ENCODE measurements around the gene GREB1.

The GREB1 gene

GRCh38 chr2:11657195-11657594 lies 123.3 kb downstream of the GREB1 start:
- no peaks in the 10 kb centered on the region for H3K27me3 ChIP-seq (ENCODE audit: insufficient read depth, low read length)
- H2AFZ ChIP-seq (ENCODE audit: low read length) = no peak overlapping the region
- no peak overlapping the region for H3K4me2 ChIP-seq (ENCODE audit: low read length)
- H3K79me2 ChIP-seq (ENCODE audit: insufficient read depth, low read length) = no peaks in the 10 kb centered on the region
- H3K27ac ChIP-seq (ENCODE audit: low read depth, low read length, poor library complexity, severe bottlenecking) = no peak overlapping the region
- no peak overlapping the region for H3K4me3 ChIP-seq (ENCODE audit: low read depth, low read length, poor library complexity, severe bottlenecking)
- H3K9me3 ChIP-seq (ENCODE audit: low read length) = no peaks in the 10 kb centered on the region
- H3F3A ChIP-seq (ENCODE audit: insufficient read depth, low read length) = no peaks in the 10 kb centered on the region
- H3K9me2 ChIP-seq (ENCODE audit: low read depth, low read length) = no peaks in the 10 kb centered on the region
- no peaks in the 10 kb centered on the region for H3K4me1 ChIP-seq (ENCODE audit: insufficient read depth, low read length, severe bottlenecking)
- TF ChIP-seq EZH2 (IDR thresholded peaks at IDR 0.05; ENCODE audit: borderline replicate concordance, low read length) = no peak
- TF ChIP-seq CTCF (IDR thresholded peaks at IDR 0.05; ENCODE audit: low read length) = no peak
- H3K9ac ChIP-seq (ENCODE audit: low read length) = no peak overlapping the region
- no peaks in the 10 kb centered on the region for H4K20me1 ChIP-seq (ENCODE audit: insufficient read depth, low read length)
- no peaks in the 10 kb centered on the region for H3K36me3 ChIP-seq (ENCODE audit: insufficient read depth, low read length)

- Histone ChIP-seq H3K79me2 (ENCODE audit: insufficient read depth, low read length) (no peaks in the 10 kb centered on the region), H3K27me3 (ENCODE audit: insufficient read depth, low read length) (no peaks in the 10 kb centered on the region), H3F3A (ENCODE audit: insufficient read depth, low read length) (no peaks in the 10 kb centered on the region), H3K27ac (ENCODE audit: low read depth, low read length, poor library complexity, severe bottlenecking) (no peak overlapping the region), H3K4me1 (ENCODE audit: insufficient read depth, low read length, severe bottlenecking) (no peaks in the 10 kb centered on the region), H3K36me3 (ENCODE audit: insufficient read depth, low read length) (no peaks in the 10 kb centered on the region; the same call in 1 of the 2 replicates), H3K9me3 (ENCODE audit: low read length) (no peaks in the 10 kb centered on the region), H3K4me2 (ENCODE audit: low read length) (no peak overlapping the region), H2AFZ (ENCODE audit: low read length) (no peak overlapping the region), H3K4me3 (ENCODE audit: low read depth, low read length, poor library complexity, severe bottlenecking) (no peak overlapping the region), H4K20me1 (ENCODE audit: insufficient read depth, low read length) (no peaks in the 10 kb centered on the region), H3K9ac (ENCODE audit: low read length) (no peak overlapping the region), H3K9me2 (ENCODE audit: low read depth, low read length) (no peaks in the 10 kb centered on the region)
- no peak for TF ChIP-seq EZH2 (IDR thresholded peaks at IDR 0.05; ENCODE audit: borderline replicate concordance, low read length)
- TF ChIP-seq CTCF (IDR thresholded peaks at IDR 0.05; ENCODE audit: low read length) = no peak
Observed at GRCh38 chr2:11657646-11658045, 123.8 kb downstream of the GREB1 start.

- no peaks in the 10 kb centered on the region for H3K27me3 ChIP-seq (ENCODE audit: insufficient read depth, low read length)
Observed at GRCh38 chr2:11658208-11659114, 124.6 kb downstream of the GREB1 start.

More at GRCh38 chr2:11658208-11659114, 124.6 kb downstream of the GREB1 start:
- H3K4me2 ChIP-seq (ENCODE audit: low read length) = no peak overlapping the region
- H3K4me3 ChIP-seq (ENCODE audit: low read depth, low read length, poor library complexity, severe bottlenecking) = no peak overlapping the region
- H4K20me1 ChIP-seq (ENCODE audit: insufficient read depth, low read length) = no peaks in the 10 kb centered on the region
- H3K27ac ChIP-seq (ENCODE audit: low read depth, low read length, poor library complexity, severe bottlenecking) = no peak overlapping the region
- H3K36me3 ChIP-seq (ENCODE audit: insufficient read depth, low read length) = peaks cover 6% of the 10 kb centered on the region; the same call in 1 of the 2 replicates
- no peaks in the 10 kb centered on the region for H3K4me1 ChIP-seq (ENCODE audit: insufficient read depth, low read length, severe bottlenecking)
- H2AFZ ChIP-seq (ENCODE audit: low read length) = no peak overlapping the region
- peaks cover 8% of the 10 kb centered on the region for H3K9me3 ChIP-seq (ENCODE audit: low read length)
- no peaks in the 10 kb centered on the region for H3F3A ChIP-seq (ENCODE audit: insufficient read depth, low read length)
- H3K9me2 ChIP-seq (ENCODE audit: low read depth, low read length) = no peaks in the 10 kb centered on the region
- TF ChIP-seq CTCF (IDR thresholded peaks at IDR 0.05; ENCODE audit: low read length) (no peak), EZH2 (IDR thresholded peaks at IDR 0.05; ENCODE audit: borderline replicate concordance, low read length) (no peak)
- H3K79me2 ChIP-seq (ENCODE audit: insufficient read depth, low read length) = no peaks in the 10 kb centered on the region
- no peak overlapping the region for H3K9ac ChIP-seq (ENCODE audit: low read length)
